SU-DHL-6 (cell line): ENCODE measurements around the gene CCT5.

Experiments used
- H2AFZ ChIP-seq: fragments of 200-600 bp; sonication (generic); 2 replicates; pipeline ENCODE4 v1.6.1; 2014; ENCODE audit warnings: low read depth, mild to moderate bottlenecking, moderate library complexity, mixed read lengths, antibody characterized with exemption, low read length; ENCODE audit not compliant: severe bottlenecking
- H3F3A ChIP-seq: fragments of 200-600 bp; shearing (Covaris generic); 2 replicates; pipeline ENCODE4 v1.6.0; 2016; ENCODE audit warnings: antibody characterized with exemption, mild to moderate bottlenecking; ENCODE audit not compliant: insufficient read depth
- H3K27ac ChIP-seq: fragments of 200-600 bp; sonication (generic); 2 replicates; pipeline ENCODE4 v1.5.1; 2016; ENCODE audit warnings: low read depth, mild to moderate bottlenecking, low read length, moderate library complexity, mixed read lengths
- H3K27me3 ChIP-seq: fragments of 200-600 bp; sonication (generic), shearing (Covaris generic); 2 replicates; pipeline ENCODE4 v1.6.0; 2014; ENCODE audit warnings: mild to moderate bottlenecking, low read length
- H3K36me3 ChIP-seq: fragments of 200-600 bp; sonication (generic); 2 replicates; pipeline ENCODE4 v1.6.1; 2014; ENCODE audit warnings: mild to moderate bottlenecking, low read length, mixed read lengths
- H3K4me2 ChIP-seq: fragments of 300-600, 200-600 bp; shearing (Covaris generic), sonication (generic); 2 replicates; pipeline ENCODE4 v1.6.0; 2014; ENCODE audit warnings: low read length, low read depth, mild to moderate bottlenecking; ENCODE audit not compliant: poor library complexity, severe bottlenecking
- H3K4me3 ChIP-seq: fragments of 200-600 bp; sonication (generic); 2 replicates; pipeline ENCODE4 v1.5.1; 2014; ENCODE audit warnings: antibody characterized with exemption, low read length, mild to moderate bottlenecking, mixed read lengths; ENCODE audit not compliant: insufficient read depth, poor library complexity, severe bottlenecking
- H3K79me2 ChIP-seq: fragments of 200-600 bp; sonication (generic); 2 replicates; pipeline ENCODE4 v1.6.1; 2014; ENCODE audit warnings: mild to moderate bottlenecking, low read length, moderate library complexity; ENCODE audit not compliant: insufficient read depth
- H3K9ac ChIP-seq: fragments of 200-600 bp; sonication (generic); 2 replicates; pipeline ENCODE4 v1.7.0; 2014; ENCODE audit warnings: mild to moderate bottlenecking, low read length
- H3K9me2 ChIP-seq: fragments of 200-600 bp; sonication (generic); replicated peaks from 2 replicates; pipeline ENCODE4 v1.6.1; 2014; ENCODE audit warnings: low read length; ENCODE audit not compliant: insufficient read depth
- H3K9me3 ChIP-seq: fragments of 200-600 bp; sonication (generic); 2 replicates; pipeline ENCODE4 v1.6.1; 2014; ENCODE audit warnings: low read length, mixed read lengths; ENCODE audit not compliant: insufficient read depth
- H4K20me1 ChIP-seq: fragments of 200-600 bp; sonication (generic); 2 replicates; pipeline ENCODE4 v1.6.1; 2014; ENCODE audit warnings: low read depth, mild to moderate bottlenecking, antibody characterized with exemption, low read length, moderate library complexity, mixed read lengths
- CTCF ChIP-seq: fragments of 200-600 bp; sonication (generic); IDR thresholded peaks from one replicate; pipeline ENCODE4 v1.5.1; 2017; ENCODE audit warnings: antibody characterized with exemption, mild to moderate bottlenecking, low read length, moderate library complexity; ENCODE audit not compliant: insufficient read depth, poor library complexity, severe bottlenecking
- EZH2phosphoT487 ChIP-seq: fragments of 200-600 bp; sonication (generic), shearing (Covaris generic); conservative IDR thresholded peaks from 2 replicates; pipeline ENCODE4 v1.6.1; 2018; ENCODE audit warnings: mild to moderate bottlenecking, antibody characterized with exemption, low read length, moderate library complexity, mixed read lengths

The CCT5 gene

GRCh38 chr5:10229306-10230048 is 20.6 kb upstream of the CCT5 start:
- Histone ChIP-seq H2AFZ (no peak overlapping the region), H3K36me3 (no peaks in the 10 kb centered on the region), H4K20me1 (no peaks in the 10 kb centered on the region), H3K9me2 (no peaks in the 10 kb centered on the region), H3K9ac (no peak overlapping the region), H3K27ac (no peak overlapping the region), H3K9me3 (no peaks in the 10 kb centered on the region), H3F3A (no peaks in the 10 kb centered on the region), H3K79me2 (no peaks in the 10 kb centered on the region), H3K27me3 (no peaks in the 10 kb centered on the region), H3K4me3 (no peak overlapping the region), H3K4me2 (no peak overlapping the region)
- no peak for TF ChIP-seq CTCF
- no peak for TF ChIP-seq EZH2phosphoT487

- no peak overlapping the region for H3K27ac ChIP-seq
- no peak overlapping the region for H3K4me2 ChIP-seq
- H3K9ac ChIP-seq: no peak overlapping the region
- H4K20me1 ChIP-seq: no peaks in the 10 kb centered on the region
- H3K9me3 ChIP-seq: no peaks in the 10 kb centered on the region
- no peaks in the 10 kb centered on the region for H3K9me2 ChIP-seq
- TF ChIP-seq CTCF: no peak
- TF ChIP-seq EZH2phosphoT487: no peak
- 0 out of 2 replicates have a peak, but pooled peaks cover 2% of the 10 kb centered on the region for H3K36me3 ChIP-seq
- no peak overlapping the region for H3K4me3 ChIP-seq
- H3K27me3 ChIP-seq: no peaks in the 10 kb centered on the region
- H2AFZ ChIP-seq: no peak overlapping the region
- H3K79me2 ChIP-seq: no peaks in the 10 kb centered on the region
- H3F3A ChIP-seq: no peaks in the 10 kb centered on the region
Observed at GRCh38 chr5:10232386-10232785, 17.7 kb upstream of the CCT5 start.

- Histone ChIP-seq H3K9me2 (no peaks in the 10 kb centered on the region), H4K20me1 (no peaks in the 10 kb centered on the region), H3K4me2 (no peak overlapping the region), H3K4me3 (no peak overlapping the region), H3K27me3 (no peaks in the 10 kb centered on the region), H3K79me2 (no peaks in the 10 kb centered on the region), H3K27ac (no peak overlapping the region), H2AFZ (no peak overlapping the region), H3K9me3 (no peaks in the 10 kb centered on the region), H3F3A (no peaks in the 10 kb centered on the region), H3K9ac (no peak overlapping the region), H3K36me3 (0 out of 2 replicates have a peak, but pooled peaks cover 2% of the 10 kb centered on the region)
- TF ChIP-seq EZH2phosphoT487 (no peak), CTCF (no peak)
Observed at GRCh38 chr5:10233011-10233410, 17.1 kb upstream of the CCT5 start.
